ENCODE data around the gene KRTAP2-1. TPM values are rescaled to one million over a fixed set of nuclear protein-coding genes. Genes with fewer than 3 reads are reported as not detected.

Gene KRTAP2-1
- total RNA-seq, 1 donor from 2014 or later: not detected

Other genes with a start within 250 kb of the KRTAP2-1 start
- gene KRT28, start 247.4 kb downstream of the KRTAP2-1 start, total RNA-seq: not detected
- gene KRT10, start 224.7 kb downstream of the KRTAP2-1 start, total RNA-seq: 34.1 TPM
- gene KRT12, start 180.1 kb downstream of the KRTAP2-1 start, total RNA-seq: not detected
- gene KRT20, start 162.1 kb downstream of the KRTAP2-1 start, total RNA-seq: not detected
- gene KRT23, start 109.7 kb downstream of the KRTAP2-1 start, total RNA-seq: 0.53 TPM
- gene KRT39, start 80.4 kb downstream of the KRTAP2-1 start, total RNA-seq: not detected
- gene KRT40, start 63.0 kb downstream of the KRTAP2-1 start, total RNA-seq: not detected
- gene KRTAP3-3, start 53.2 kb downstream of the KRTAP2-1 start, total RNA-seq: not detected
- gene KRTAP3-2, start 47.4 kb downstream of the KRTAP2-1 start, total RNA-seq: not detected
- not detected for gene KRTAP3-1, start 38.2 kb downstream of the KRTAP2-1 start, total RNA-seq
- gene KRTAP1-5, start 20.1 kb downstream of the KRTAP2-1 start, total RNA-seq: not detected
- gene KRTAP1-4, start 17.1 kb downstream of the KRTAP2-1 start, total RNA-seq: not detected
- gene KRTAP1-3, start 12.4 kb downstream of the KRTAP2-1 start, total RNA-seq: not detected
- not detected for gene KRTAP1-1, start 5.9 kb downstream of the KRTAP2-1 start, total RNA-seq
- not detected for gene KRTAP2-2, start 7.9 kb upstream of the KRTAP2-1 start, total RNA-seq
- not detected for gene KRTAP2-3, start 12.8 kb upstream of the KRTAP2-1 start, total RNA-seq
- not detected for gene KRTAP2-4, start 18.6 kb upstream of the KRTAP2-1 start, total RNA-seq
- not detected for gene KRTAP4-7, start 36.8 kb upstream of the KRTAP2-1 start, total RNA-seq
- not detected for gene KRTAP4-8, start 50.8 kb upstream of the KRTAP2-1 start, total RNA-seq
- gene KRTAP4-16, start 54.9 kb upstream of the KRTAP2-1 start, total RNA-seq: not detected
- not detected for gene KRTAP4-9, start 58.1 kb upstream of the KRTAP2-1 start, total RNA-seq
- gene KRTAP4-11, start 71.1 kb upstream of the KRTAP2-1 start, total RNA-seq: not detected
- not detected for gene KRTAP4-12, start 76.9 kb upstream of the KRTAP2-1 start, total RNA-seq
- gene KRTAP4-6, start 93.2 kb upstream of the KRTAP2-1 start, total RNA-seq: not detected
- gene KRTAP4-5, start 102.5 kb upstream of the KRTAP2-1 start, total RNA-seq: not detected
- not detected for gene KRTAP4-4, start 113.4 kb upstream of the KRTAP2-1 start, total RNA-seq
- not detected for gene KRTAP4-3, start 120.9 kb upstream of the KRTAP2-1 start, total RNA-seq
- gene KRTAP4-2, start 130.9 kb upstream of the KRTAP2-1 start, total RNA-seq: not detected
- not detected for gene KRTAP4-1, start 137.6 kb upstream of the KRTAP2-1 start, total RNA-seq
- not detected for gene KRTAP9-1, start 142.6 kb upstream of the KRTAP2-1 start, total RNA-seq
- not detected for gene KRTAP9-2, start 179.3 kb upstream of the KRTAP2-1 start, total RNA-seq
- not detected for gene KRTAP9-3, start 185.1 kb upstream of the KRTAP2-1 start, total RNA-seq
- not detected for gene KRTAP9-8, start 190.7 kb upstream of the KRTAP2-1 start, total RNA-seq
- not detected for gene KRTAP9-4, start 202.4 kb upstream of the KRTAP2-1 start, total RNA-seq
- gene KRTAP9-9, start 208.1 kb upstream of the KRTAP2-1 start, total RNA-seq: not detected
- gene KRTAP9-6, start 218.1 kb upstream of the KRTAP2-1 start, total RNA-seq: not detected
- not detected for gene KRTAP9-7, start 228.4 kb upstream of the KRTAP2-1 start, total RNA-seq

Measured in sciatic nerve (tissue), 1 donor.